Endothelial cell of umbilical vein (primary cell): ENCODE measurements around the gene TXN2. TPM values are rescaled to one million over a fixed set of nuclear protein-coding genes. Genes with fewer than 3 reads are reported as not detected.

Source experiments
- BruUV-seq: library from RNA; stranded (reverse); fragments of 400-500 nt; replicated peaks from 2 replicates; lab custom pipeline; 2021; lab: Mats Ljungman, UMichigan
- CTCF ChIA-PET: fragments of 300-600, 350-600 bp; sonication (Branson Sonifier 250); formaldehyde crosslinking; loops from one replicate; lab custom pipeline; 2021; ENCODE audit warnings: antibody characterized with exemption, inconsistent platforms; lab: Charles Lee
- POLR2A ChIA-PET: fragments of 300-600, 350-600 bp; sonication (Branson Sonifier 250); formaldehyde crosslinking; loops from one replicate; lab custom pipeline; 2021; ENCODE audit warnings: antibody characterized with exemption, inconsistent platforms; lab: Charles Lee
- DNase-seq: peaks from one replicate; pipeline ENCODE4 v3.0.0-alpha.2; 2011; ENCODE audit warnings: low read depth, low spot score
- FAIRE-seq: peaks from 2 replicates; lab custom pipeline; 2011; peaks lifted over from hg19 to GRCh38; lab: Jason Lieb, UNC
- H2AFZ ChIP-seq: 2 replicates; pipeline ENCODE4 v1.6.0; 2012; ENCODE audit warnings: low read depth, low read length, control low read depth, inconsistent platforms
- H3K27ac ChIP-seq: 2 replicates; pipeline ENCODE4 v1.5.1; 2011; ENCODE audit warnings: low read depth, mild to moderate bottlenecking, control low read depth, low read length, moderate library complexity; ENCODE audit not compliant: insufficient read depth
- H3K27me3 ChIP-seq, 2 experiments: 2 replicates each; pipeline versions ENCODE4 v1.6.0 to v1.6.1; 2011; ENCODE audit warnings: low read length in 2 of 2, mixed read lengths in 1 of 2; ENCODE audit not compliant: control insufficient read depth in 2 of 2, insufficient read depth in 2 of 2
- H3K36me3 ChIP-seq, 2 experiments: 2 replicates in 1 of 2; 3 replicates in 1 of 2; pipeline ENCODE4 v1.5.1; 2011; ENCODE audit warnings: low read length in 2 of 2, mild to moderate bottlenecking in 1 of 2, moderate library complexity in 1 of 2; ENCODE audit not compliant: control insufficient read depth in 2 of 2, insufficient read depth in 2 of 2; ENCODE audit errors: extremely low read depth in 1 of 2
- H3K4me1 ChIP-seq: 3 replicates; pipeline ENCODE4 v1.5.1; 2011; ENCODE audit warnings: mild to moderate bottlenecking, low read length; ENCODE audit not compliant: control insufficient read depth, insufficient read depth; ENCODE audit errors: extremely low read depth
- H3K4me2 ChIP-seq: 2 replicates; pipeline ENCODE4 v1.6.1; 2011; ENCODE audit warnings: low read length, control low read depth, mixed read lengths; ENCODE audit not compliant: insufficient read depth
- H3K4me3 ChIP-seq, 3 experiments: fragments of 200-600 bp in 1 of 3; sonication (generic), shearing (Covaris generic) in 1 of 3; replicated peaks in 1 of 3; 2 replicates each; pipeline ENCODE4 v1.5.1; 2011 to 2016; ENCODE audit warnings: control low read depth in 3 of 3, low read length in 3 of 3, mild to moderate bottlenecking in 2 of 3, inconsistent platforms in 1 of 3, low read depth in 1 of 3, moderate library complexity in 1 of 3; ENCODE audit not compliant: insufficient read depth in 1 of 3
- H3K79me2 ChIP-seq: 2 replicates; pipeline ENCODE4 v1.6.0; 2012; ENCODE audit warnings: low read length, inconsistent platforms; ENCODE audit not compliant: control insufficient read depth, insufficient read depth
- H3K9ac ChIP-seq: replicated peaks from 2 replicates; pipeline ENCODE3; 2011; ENCODE audit warnings: low read length, control low read depth; ENCODE audit not compliant: insufficient read depth; ENCODE audit errors: extremely low read depth
- H3K9me1 ChIP-seq: replicated peaks from 3 replicates; pipeline ENCODE4 v1.6.0; 2011; ENCODE audit warnings: mild to moderate bottlenecking, low read length; ENCODE audit not compliant: control insufficient read depth, insufficient read depth; ENCODE audit errors: extremely low read depth
- H3K9me3 ChIP-seq: replicated peaks from 2 replicates; pipeline ENCODE4 v1.5.1; 2012; ENCODE audit warnings: low read length, inconsistent platforms; ENCODE audit not compliant: control insufficient read depth, insufficient read depth
- H4K20me1 ChIP-seq: replicated peaks from 2 replicates; pipeline ENCODE3; 2011; ENCODE audit warnings: mild to moderate bottlenecking, low read length; ENCODE audit not compliant: control insufficient read depth, insufficient read depth; ENCODE audit errors: extremely low read depth
- CTCF ChIP-seq, 2 donors: IDR thresholded peaks; 1 replicate in 1 of 2; 2 replicates in 1 of 2; pipeline ENCODE4 v1.5.1; 2011; ENCODE audit warnings: low read length in 2 of 2, mild to moderate bottlenecking in 2 of 2, moderate library complexity in 2 of 2, control low read depth in 1 of 2, inconsistent platforms in 1 of 2, low read depth in 1 of 2; ENCODE audit not compliant: insufficient read depth in 1 of 2; ENCODE audit errors: extremely low read depth in 1 of 2
- EZH2 ChIP-seq: IDR thresholded peaks from 2 replicates; pipeline ENCODE4 v1.6.1; 2012; ENCODE audit warnings: borderline replicate concordance, low read depth, mild to moderate bottlenecking, moderate library complexity, low read length, inconsistent platforms; ENCODE audit not compliant: severe bottlenecking
- FOS ChIP-seq: IDR thresholded peaks from 2 replicates; pipeline ENCODE4 v1.6.1; 2011; ENCODE audit warnings: mild to moderate bottlenecking, low read length, moderate library complexity, borderline replicate concordance; ENCODE audit not compliant: insufficient read depth
- GATA2 ChIP-seq: IDR thresholded peaks from 2 replicates; pipeline ENCODE4 v1.7.0; 2011; ENCODE audit warnings: low read depth, mild to moderate bottlenecking, moderate library complexity, mixed read lengths, low read length; ENCODE audit not compliant: insufficient read length, insufficient read depth
- JUN ChIP-seq: IDR thresholded peaks from 2 replicates; pipeline ENCODE4 v1.6.1; 2011; ENCODE audit warnings: borderline replicate concordance, low read depth; ENCODE audit not compliant: insufficient read length, insufficient read depth
- MAX ChIP-seq: IDR thresholded peaks from 2 replicates; pipeline ENCODE4 v1.6.1; 2011; ENCODE audit not compliant: insufficient read depth, insufficient read length
- MYC ChIP-seq: IDR thresholded peaks from one replicate; pipeline ENCODE4 v1.6.1; 2011; ENCODE audit warnings: mild to moderate bottlenecking, low read depth, low read length
- POLR2A ChIP-seq: IDR thresholded peaks from 2 replicates; pipeline ENCODE4 v1.6.1; 2012; ENCODE audit warnings: low read depth, mild to moderate bottlenecking, control low read depth, low read length
- POLR2AphosphoS5 ChIP-seq: IDR thresholded peaks from 2 replicates; pipeline ENCODE4 v1.6.1; 2012; ENCODE audit warnings: low read depth, mild to moderate bottlenecking, control low read depth, low read length, moderate library complexity; ENCODE audit not compliant: insufficient read depth
- dilution Hi-C: fragments of 300-500 bp; cut with MboI; formaldehyde crosslinking; loops from one replicate; pipeline ENCODE4 v1.15.0; 2019; ENCODE audit warnings: low sequenced_read_pairs; ENCODE audit not compliant: extremely low pct_ligation_motif_present
- intact Hi-C: fragments of 100-400 bp; cut with micrococcal nuclease; formaldehyde crosslinking; loops from one replicate; pipeline ENCODE4 v1.10.0; 2022
- polyA plus RNA-seq, 4 experiments: library from polyadenylated mRNA; depleted of rRNA in 3 of 4; stranded (reverse) in 3 of 4; unstranded in 1 of 4; fragments of >200 nt; gene quantifications; 2 replicates each; pipeline versions ENCODE4 v1.2.1 to v1.2.3, GENCODE V29; 2011 to 2012; ENCODE audit warnings: missing spikeins in 1 of 4
- total RNA-seq: library from RNA; stranded (reverse); gene quantifications from 2 replicates; pipeline ENCODE4 v1.2.3, GENCODE V29; 2021

TXN2 gene
- total and polyA plus RNA-seq, 2 donors (not counting 3 experiments of a cell fraction or from before 2014, with no cell fraction given) = 75.9 to 183 TPM

- H3K27me3 ChIP-seq = no peaks in the 10 kb centered on the region
- TF ChIP-seq POLR2AphosphoS5 (no peak), EZH2 (no peak), FOS (no peak), JUN (no peak), MAX (no peak), POLR2A (no peak), CTCF (IDR thresholded peaks at IDR 0.05; ENCODE audit: extremely low read depth in 1 of 2, insufficient read depth in 1 of 2, low read depth in 1 of 2, low read length in 2 of 2) (no peak), GATA2 (no peak), MYC (no peak)
- no peaks in the 10 kb centered on the region for H3K9me3 ChIP-seq
- no peaks in the 10 kb centered on the region for H3K36me3 ChIP-seq
- intact Hi-C loops = no loop called here
- no peak overlapping the region for H3K9ac ChIP-seq
- no peaks in the 10 kb centered on the region for H3K79me2 ChIP-seq
- H2AFZ ChIP-seq = no peak overlapping the region
- ChIA-PET CTCF (interaction anchor here (1.0 kb wide), 1 partner anchor 19 kb away, joined by 3 read pairs; no protein-coding TSS in a partner anchor), POLR2A (no interaction called here)
- H3K9me1 ChIP-seq = no peaks in the 10 kb centered on the region
- dilution Hi-C loops = no loop called here
- no TSS peak for BruUV-seq
- DNase-seq = no peak
- H3K27ac ChIP-seq = no peak overlapping the region
- H4K20me1 ChIP-seq = no peaks in the 10 kb centered on the region
- no peak for FAIRE-seq
- H3K4me3 ChIP-seq = no peak overlapping the region
- H3K4me1 ChIP-seq = peaks cover 15% of the 10 kb centered on the region
- no peak overlapping the region for H3K4me2 ChIP-seq
These were observed 38.2 kb downstream of the TXN2 start for GRCh38 chr22:36443198-36443770.
